ENCODE data around the gene FOXE3. TPM values are rescaled to one million over a fixed set of nuclear protein-coding genes. Genes with fewer than 3 reads are reported as not detected.

Gene FOXE3
- total RNA-seq, 1 experiment from 2014 or later = 0.15 TPM

DNA sequence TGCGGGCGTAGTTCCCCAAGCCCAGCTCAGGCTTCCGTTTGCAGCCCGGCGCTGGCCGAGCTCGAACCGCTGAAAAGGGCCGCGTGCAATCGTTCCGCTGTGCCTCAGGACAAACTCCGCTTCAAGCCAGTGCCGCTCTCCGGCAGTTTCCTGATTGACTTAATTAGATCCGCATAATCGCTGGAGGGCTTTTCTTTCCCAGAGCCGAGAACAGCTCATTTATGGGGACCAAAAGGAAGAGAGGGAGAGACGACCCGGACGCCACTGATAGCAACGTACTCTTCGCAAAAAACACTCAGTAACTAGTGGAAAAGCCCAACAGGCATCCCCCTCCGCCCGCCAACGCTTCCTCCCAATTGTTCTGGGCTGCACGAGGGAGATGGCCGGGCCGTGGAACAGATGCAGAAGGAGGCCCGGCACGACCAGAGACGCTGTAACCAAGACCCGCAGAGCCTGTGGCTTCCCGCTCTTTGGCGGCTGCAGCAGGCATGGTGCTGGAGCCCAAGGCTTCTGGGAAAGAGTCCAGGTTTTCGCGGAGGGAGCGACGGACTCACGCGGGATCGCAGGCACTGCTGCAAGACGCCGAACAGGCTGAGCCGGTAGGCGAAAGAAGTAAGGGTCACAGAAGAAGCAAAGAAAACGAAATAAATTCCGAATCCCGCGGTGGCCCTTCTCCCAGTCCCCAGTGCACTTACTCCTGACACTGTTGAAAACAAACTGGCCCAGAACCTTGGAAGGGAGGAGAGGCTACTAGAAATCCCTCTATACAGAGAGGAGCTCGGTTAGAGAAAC is 18.2 kb downstream of the FOXE3 start:
- Histone ChIP-seq H3K4me1 (ENCODE audit: insufficient read depth, low read length) (no peaks in the 10 kb centered on the region), H3K56ac (ENCODE audit: insufficient read length, low read depth, low read length) (no peak overlapping the region), H3K23me2 (ENCODE audit: insufficient read length, low read depth, low read length, poor library complexity, severe bottlenecking) (peaks cover 7% of the 10 kb centered on the region), H3T11ph (ENCODE audit: low read length) (no peak overlapping the region), H3K9me3 (ENCODE audit: control insufficient read depth, low read depth, low read length) (no peaks in the 10 kb centered on the region), H2AK5ac (ENCODE audit: insufficient read length, low read length) (no peak overlapping the region), H3K27ac (ENCODE audit: insufficient read length, low read depth, low read length) (no peak overlapping the region), H4K91ac (ENCODE audit: insufficient read length, low read depth, low read length) (no peak overlapping the region), H2BK5ac (ENCODE audit: insufficient read length, low read length) (no peak overlapping the region), H3K79me2 (ENCODE audit: insufficient read depth, low read length) (no peaks in the 10 kb centered on the region), H4K20me1 (ENCODE audit: control insufficient read depth, insufficient read depth, insufficient read length) (no peaks in the 10 kb centered on the region), H3K9ac (ENCODE audit: extremely low read depth, insufficient read length, low read length) (no peak overlapping the region), H4K8ac (replicated peaks; ENCODE audit: insufficient read length, low read depth, low read length) (no peak overlapping the region), H2BK120ac (ENCODE audit: low read depth, low read length, poor library complexity, severe bottlenecking) (no peak overlapping the region), H2BK20ac (ENCODE audit: low read depth, low read length, poor library complexity, severe bottlenecking) (no peak overlapping the region), H3K14ac (ENCODE audit: insufficient read depth, low read length) (no peak overlapping the region), H3K18ac (ENCODE audit: insufficient read length, low read depth, low read length) (no peak overlapping the region), H2BK15ac (ENCODE audit: low read depth, low read length) (no peak overlapping the region), H2AFZ (ENCODE audit: low read length) (no peak overlapping the region), H2BK12ac (ENCODE audit: insufficient read length, low read depth, low read length) (no peak overlapping the region), H3K79me1 (ENCODE audit: insufficient read depth, low read depth, low read length, poor library complexity, severe bottlenecking) (no peaks in the 10 kb centered on the region), H3K4ac (ENCODE audit: low read depth, low read length) (no peak overlapping the region), H3K4me2 (ENCODE audit: insufficient read depth, insufficient read length, low read length) (peak overlapping the region; percentile 52), H3K27me3 (ENCODE audit: insufficient read depth, low read length) (peaks cover 68% of the 10 kb centered on the region), H3K23ac (ENCODE audit: insufficient read length, low read depth, low read length) (no peak overlapping the region), H4K5ac (ENCODE audit: insufficient read length, low read depth, low read length) (no peak overlapping the region)
- TF ChIP-seq, protein P1, sequence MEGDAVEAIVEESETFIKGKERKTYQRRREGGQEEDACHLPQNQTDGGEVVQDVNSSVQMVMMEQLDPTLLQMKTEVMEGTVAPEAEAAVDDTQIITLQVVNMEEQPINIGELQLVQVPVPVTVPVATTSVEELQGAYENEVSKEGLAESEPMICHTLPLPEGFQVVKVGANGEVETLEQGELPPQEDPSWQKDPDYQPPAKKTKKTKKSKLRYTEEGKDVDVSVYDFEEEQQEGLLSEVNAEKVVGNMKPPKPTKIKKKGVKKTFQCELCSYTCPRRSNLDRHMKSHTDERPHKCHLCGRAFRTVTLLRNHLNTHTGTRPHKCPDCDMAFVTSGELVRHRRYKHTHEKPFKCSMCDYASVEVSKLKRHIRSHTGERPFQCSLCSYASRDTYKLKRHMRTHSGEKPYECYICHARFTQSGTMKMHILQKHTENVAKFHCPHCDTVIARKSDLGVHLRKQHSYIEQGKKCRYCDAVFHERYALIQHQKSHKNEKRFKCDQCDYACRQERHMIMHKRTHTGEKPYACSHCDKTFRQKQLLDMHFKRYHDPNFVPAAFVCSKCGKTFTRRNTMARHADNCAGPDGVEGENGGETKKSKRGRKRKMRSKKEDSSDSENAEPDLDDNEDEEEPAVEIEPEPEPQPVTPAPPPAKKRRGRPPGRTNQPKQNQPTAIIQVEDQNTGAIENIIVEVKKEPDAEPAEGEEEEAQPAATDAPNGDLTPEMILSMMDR (conservative IDR thresholded peaks at IDR 0.05) = no peak
- H3K36me3 Mint-ChIP-seq (ENCODE audit: insufficient read depth in 1 of 3, low read depth in 3 of 3) = no peaks in the 10 kb centered on the region; a peak in 2 of 7 replicates
- peak overlapping the region; percentile 39 to 77 for H3K4me3 Mint-ChIP-seq
- peaks cover 0 to 7% of the 10 kb centered on the region in 2 experiments; a peak in 1 of 5 replicates for H3K9me3 Mint-ChIP-seq
- peaks cover 87% of the 10 kb centered on the region for H3K27me3 Mint-ChIP-seq (ENCODE audit: low read depth)
- no peak overlapping the region for H3K27ac Mint-ChIP-seq
- no CpG with 5 or more reads among the region's 51 CpGs for WGBS (ENCODE audit: extremely low coverage, insufficient read length, low lambda C conversion rate)
- peak; percentile 59 for DNase-seq
- H3K4me1 Mint-ChIP-seq = peaks cover 37 to 42% of the 10 kb centered on the region in 2 experiments
